GM21526 (cell line): ENCODE data around the gene PLEKHH1.
"Not testable (repeated sequence)": the region's sequence is repeated elsewhere in the genome, so short reads cannot be mapped to it uniquely, and the experiment has no call there.

Source experiments
- ATAC-seq: cut with Tn5 transposase; IDR thresholded peaks from one replicate; pipeline ENCODE4 v1.9.1; 2021; ENCODE audit warnings: moderate library complexity; ENCODE audit not compliant: unreplicated experiment, low FRiP score

PLEKHH1 gene

GRCh38 chr14:67619446-67620216 is 86.5 kb downstream of the PLEKHH1 start, which contains the start of gene ARG2:
Gene ARG2, plus strand, starts transcription at chr14:67619920. Its CDS starts 58 bp downstream, at chr14:67619978.
- peak; percentile 86 for ATAC-seq

- no peak for ATAC-seq
Observed at GRCh38 chr14:67620217-67620785, 87.2 kb downstream of the PLEKHH1 start.

GRCh38 chr14:67622675-67623074 is 89.6 kb downstream of the PLEKHH1 start:
- no peak for ATAC-seq

- no peak for ATAC-seq
Observed at GRCh38 chr14:67623114-67623513, 90.0 kb downstream of the PLEKHH1 start.

- not testable (repeated sequence) for ATAC-seq
Observed at GRCh38 chr14:67626131-67626530, 93.0 kb downstream of the PLEKHH1 start.

- no peak for ATAC-seq
Observed at GRCh38 chr14:67627519-67627918, 94.4 kb downstream of the PLEKHH1 start.

GRCh38 chr14:67630186-67630585 is 97.1 kb downstream of the PLEKHH1 start:
- ATAC-seq: no peak

- no peak for ATAC-seq
Observed at GRCh38 chr14:67630938-67631337, 97.8 kb downstream of the PLEKHH1 start.

- no peak for ATAC-seq
Observed at GRCh38 chr14:67633451-67634147, 100.5 kb downstream of the PLEKHH1 start.

GRCh38 chr14:67636361-67636919 is 103.3 kb downstream of the PLEKHH1 start:
- no peak for ATAC-seq

GRCh38 chr14:67638642-67639041 is 105.6 kb downstream of the PLEKHH1 start:
- no peak for ATAC-seq
